Activated CD4-positive, alpha-beta T cell treated with anti-CD3 and anti-CD28 coated beads, Interleukin-2, amount 10 ng/mL, durations not matched to agents 7 days and 5 days (primary cell): ENCODE data around the gene TREML4. TPM values are rescaled to one million over a fixed set of nuclear protein-coding genes. Genes with fewer than 3 reads are reported as not detected.
"Not testable (repeated sequence)": the region's sequence is repeated elsewhere in the genome, so short reads cannot be mapped to it uniquely, and the experiment has no call there.

Source experiments
- CTCF ChIA-PET: fragments of 350-600 bp; sonication (Branson Sonifier 250); formaldehyde crosslinking; loops from one replicate; lab custom pipeline; 2021; ENCODE audit warnings: antibody characterized with exemption; lab: Charles Lee
- POLR2A ChIA-PET: fragments of 350-600 bp; sonication (Branson Sonifier 250); formaldehyde crosslinking; loops from one replicate; lab custom pipeline; 2021; ENCODE audit warnings: antibody characterized with exemption; lab: Charles Lee
- DNase-seq: peaks from one replicate; pipeline ENCODE4 v3.0.0-alpha.2; 2020
- H3K27ac Mint-ChIP-seq: one replicate; pipeline ENCODE4 v1.8.0; 2021; ENCODE audit warnings: mild to moderate bottlenecking, moderate library complexity, mixed read lengths
- H3K27me3 Mint-ChIP-seq: one replicate; pipeline ENCODE4 v1.8.0; 2021; ENCODE audit warnings: mixed read lengths
- H3K36me3 Mint-ChIP-seq: one replicate; pipeline ENCODE4 v1.8.0; 2021; ENCODE audit warnings: low read depth, mixed read lengths
- H3K4me1 Mint-ChIP-seq: one replicate; pipeline ENCODE4 v1.8.0; 2021; ENCODE audit warnings: mixed read lengths
- H3K4me3 Mint-ChIP-seq: one replicate; pipeline ENCODE4 v1.8.0; 2021; ENCODE audit warnings: mild to moderate bottlenecking, moderate library complexity, mixed read lengths
- H3K9me3 Mint-ChIP-seq: one replicate; pipeline ENCODE4 v1.8.0; 2021; ENCODE audit warnings: mixed read lengths
- total RNA-seq, 2 experiments: library from RNA; stranded (reverse); gene quantifications; one replicate each; pipeline ENCODE4 v1.2.3, GENCODE V29; 2021

Gene TREML4
- not detected for total RNA-seq

GRCh38 chr6:41228096-41228495, at the start of gene TREML4:
Gene TREML4, plus strand, starts transcription at chr6:41228349. Its CDS starts 79 bp downstream, at chr6:41228428.
- H3K9me3 Mint-ChIP-seq = no peaks in the 10 kb centered on the region
- H3K4me1 Mint-ChIP-seq = no peaks in the 10 kb centered on the region
- no peaks in the 10 kb centered on the region for H3K36me3 Mint-ChIP-seq
- H3K27ac Mint-ChIP-seq = no peak within 1 kb of the TSS
- peaks cover 14% of the 10 kb centered on the region for H3K27me3 Mint-ChIP-seq
- no peak for DNase-seq
- ChIA-PET POLR2A (no interaction called here), CTCF (no interaction called here)
- H3K4me3 Mint-ChIP-seq = no peak within 1 kb of the TSS

- Mint-ChIP-seq H3K36me3 (no peaks in the 10 kb centered on the region), H3K4me3 (no peak overlapping the region), H3K27me3 (peaks cover 24% of the 10 kb centered on the region), H3K4me1 (peaks cover 15% of the 10 kb centered on the region), H3K9me3 (no peaks in the 10 kb centered on the region), H3K27ac (peak overlapping the region; percentile 1)
- no peak for DNase-seq
- ChIA-PET POLR2A (no interaction called here), CTCF (interaction anchor here (1.3 to 1.5 kb wide), 2 partner anchors 9 to 13 kb away, joined by 3 to 4 read pairs; no protein-coding TSS in a partner anchor)
Measured at GRCh38 chr6:41179163-41179562, 49.0 kb upstream of the TREML4 start.

- CTCF ChIA-PET = interaction anchor here (0.8 to 1.9 kb wide), 9 partner anchors 10 to 401 kb away, joined by 3 to 9 read pairs (median 4); partner anchors contain the start of genes NFYA, OARD1, TREML1 and TREML2
- Mint-ChIP-seq H3K4me3 (no peak overlapping the region), H3K27me3 (peaks cover 14% of the 10 kb centered on the region), H3K27ac (peak overlapping the region; percentile 1), H3K4me1 (peaks cover 30% of the 10 kb centered on the region), H3K9me3 (no peaks in the 10 kb centered on the region), H3K36me3 (no peaks in the 10 kb centered on the region)
- POLR2A ChIA-PET = no interaction called here
- no peak for DNase-seq
Measured at GRCh38 chr6:41181566-41181965, 46.6 kb upstream of the TREML4 start.

GRCh38 chr6:41182069-41183034, 45.8 kb upstream of the TREML4 start:
- no peak overlapping the region for H3K4me3 Mint-ChIP-seq
- CTCF ChIA-PET = interaction anchor here (0.6 to 1.8 kb wide), 19 partner anchors 10 to 401 kb away, joined by 3 to 8 read pairs (median 3); partner anchors contain the start of genes NFYA, OARD1, TREML1 and TREML2
- no peak overlapping the region for H3K27ac Mint-ChIP-seq
- H3K27me3 Mint-ChIP-seq = peaks cover 6% of the 10 kb centered on the region
- DNase-seq = peak; percentile 76
- no peaks in the 10 kb centered on the region for H3K9me3 Mint-ChIP-seq
- POLR2A ChIA-PET = no interaction called here
- H3K36me3 Mint-ChIP-seq = no peaks in the 10 kb centered on the region
- H3K4me1 Mint-ChIP-seq = peaks cover 38% of the 10 kb centered on the region

GRCh38 chr6:41184761-41185160, 43.4 kb upstream of the TREML4 start:
- Mint-ChIP-seq H3K36me3 (peaks cover 6% of the 10 kb centered on the region), H3K4me1 (peaks cover 52% of the 10 kb centered on the region), H3K9me3 (peaks cover 6% of the 10 kb centered on the region), H3K27ac (no peak overlapping the region), H3K27me3 (no peaks in the 10 kb centered on the region), H3K4me3 (no peak overlapping the region)
- ChIA-PET POLR2A (no interaction called here), CTCF (interaction anchor here (0.7 kb wide), 1 partner anchor 174 kb away, joined by 3 read pairs; no protein-coding TSS in a partner anchor)
- no peak for DNase-seq

GRCh38 chr6:41186031-41186562, 42.1 kb upstream of the TREML4 start:
- H3K36me3 Mint-ChIP-seq = peaks cover 17% of the 10 kb centered on the region
- no peak for DNase-seq
- H3K9me3 Mint-ChIP-seq = peaks cover 16% of the 10 kb centered on the region
- peak overlapping the region; percentile 79 for H3K27ac Mint-ChIP-seq
- ChIA-PET POLR2A (no interaction called here), CTCF (interaction anchor here (1.2 kb wide), 1 partner anchor 15 kb away, joined by 4 read pairs; no protein-coding TSS in a partner anchor)
- H3K27me3 Mint-ChIP-seq = no peaks in the 10 kb centered on the region
- no peak overlapping the region for H3K4me3 Mint-ChIP-seq
- H3K4me1 Mint-ChIP-seq = peaks cover 56% of the 10 kb centered on the region

DNA sequence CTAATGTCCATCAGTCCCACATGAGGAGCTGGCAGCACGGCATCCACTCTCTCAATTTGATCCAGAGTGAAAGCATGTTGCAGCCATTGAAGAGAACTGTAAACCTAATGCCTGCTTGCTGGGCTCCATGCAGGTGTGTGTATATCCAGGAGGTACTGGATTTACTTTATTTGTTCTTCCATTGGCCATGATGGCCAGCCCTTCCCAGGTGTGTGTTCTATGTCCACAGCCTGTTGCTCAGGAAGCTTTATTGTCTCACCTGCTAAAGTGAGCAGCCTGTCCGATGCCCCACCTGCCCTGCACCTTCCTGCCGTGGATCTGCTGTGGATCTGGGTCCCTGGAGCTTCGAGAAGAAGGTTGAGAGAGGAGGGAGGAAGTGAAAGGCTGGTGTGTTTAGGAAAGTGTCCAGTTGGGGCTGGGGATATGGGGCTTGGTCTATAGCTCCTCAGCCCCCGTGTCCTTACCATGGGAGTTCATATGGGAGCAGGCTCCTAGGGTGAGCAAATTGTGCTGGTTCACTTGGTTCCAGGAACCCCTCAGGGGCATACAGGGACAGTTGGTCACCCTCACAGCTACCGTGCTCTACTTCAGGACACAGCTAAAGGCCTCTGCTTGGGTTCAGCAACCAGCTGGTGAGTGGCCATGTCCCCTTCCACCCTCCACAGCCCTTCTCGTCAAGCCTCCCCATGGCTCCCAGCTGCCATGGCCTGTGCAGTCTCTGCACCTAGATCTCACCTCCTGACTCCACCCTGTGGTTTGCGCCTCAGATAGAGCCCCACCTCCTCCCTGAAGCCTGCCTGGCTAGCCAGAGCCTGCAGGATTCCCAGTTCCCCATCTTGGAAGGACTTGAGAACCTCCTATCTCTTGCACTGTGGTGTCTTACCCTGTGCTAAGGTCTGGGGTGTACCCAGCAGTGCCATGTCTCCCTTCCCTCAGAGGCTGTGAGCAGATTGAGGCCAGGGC, 39.9 kb upstream of the TREML4 start:
- peaks cover 16% of the 10 kb centered on the region for H3K9me3 Mint-ChIP-seq
- no peaks in the 10 kb centered on the region for H3K27me3 Mint-ChIP-seq
- H3K4me1 Mint-ChIP-seq = peaks cover 49% of the 10 kb centered on the region
- peak overlapping the region; percentile 63 for H3K27ac Mint-ChIP-seq
- peaks cover 30% of the 10 kb centered on the region for H3K36me3 Mint-ChIP-seq
- CTCF ChIA-PET = interaction anchor here (0.9 to 1.2 kb wide), 5 partner anchors 8 to 87 kb away, joined by 3 to 4 read pairs (median 3); no protein-coding TSS in a partner anchor
- no peak overlapping the region for H3K4me3 Mint-ChIP-seq
- POLR2A ChIA-PET = interaction anchor here (1.4 kb wide), 1 partner anchor 12 kb away, joined by 3 read pairs; no protein-coding TSS in a partner anchor
- no peak for DNase-seq

GRCh38 chr6:41189046-41189445, 39.1 kb upstream of the TREML4 start:
- Mint-ChIP-seq H3K4me1 (peaks cover 49% of the 10 kb centered on the region), H3K9me3 (peaks cover 16% of the 10 kb centered on the region), H3K36me3 (peaks cover 35% of the 10 kb centered on the region)
- ChIA-PET CTCF (interaction anchor here (1.0 to 1.2 kb wide), 2 partner anchors 11 to 16 kb away, joined by 3 to 4 read pairs; no protein-coding TSS in a partner anchor), POLR2A (interaction anchor here (1.4 kb wide), 1 partner anchor 11 kb away, joined by 3 read pairs; no protein-coding TSS in a partner anchor)
- not testable (repeated sequence) for H3K27me3 Mint-ChIP-seq, H3K4me3 Mint-ChIP-seq, DNase-seq, H3K27ac Mint-ChIP-seq

- POLR2A ChIA-PET = interaction anchor here (1.4 kb wide), 1 partner anchor 10 kb away, joined by 3 read pairs; no protein-coding TSS in a partner anchor
Measured at GRCh38 chr6:41189967-41190366, 38.2 kb upstream of the TREML4 start.

GRCh38 chr6:41190791-41191190, 37.4 kb upstream of the TREML4 start:
- CTCF ChIA-PET = interaction anchor here (1.3 to 2.2 kb wide), 3 partner anchors 8 to 10 kb away, joined by 3 to 9 read pairs (median 7); partner anchors contain the start of gene TREML2
- peaks cover 58% of the 10 kb centered on the region for H3K4me1 Mint-ChIP-seq

More at GRCh38 chr6:41189967-41190366, 38.2 kb upstream of the TREML4 start:
- DNase-seq = no peak
- Mint-ChIP-seq H3K36me3 (peaks cover 42% of the 10 kb centered on the region), H3K27ac (peak overlapping the region; percentile 38), H3K9me3 (peaks cover 16% of the 10 kb centered on the region), H3K27me3 (no peaks in the 10 kb centered on the region), H3K4me1 (peaks cover 58% of the 10 kb centered on the region), H3K4me3 (no peak overlapping the region)
- CTCF ChIA-PET = interaction anchor here (1.3 to 1.6 kb wide), 2 partner anchors 9 to 10 kb away, joined by 3 to 7 read pairs; partner anchors contain the start of gene TREML2

DNA sequence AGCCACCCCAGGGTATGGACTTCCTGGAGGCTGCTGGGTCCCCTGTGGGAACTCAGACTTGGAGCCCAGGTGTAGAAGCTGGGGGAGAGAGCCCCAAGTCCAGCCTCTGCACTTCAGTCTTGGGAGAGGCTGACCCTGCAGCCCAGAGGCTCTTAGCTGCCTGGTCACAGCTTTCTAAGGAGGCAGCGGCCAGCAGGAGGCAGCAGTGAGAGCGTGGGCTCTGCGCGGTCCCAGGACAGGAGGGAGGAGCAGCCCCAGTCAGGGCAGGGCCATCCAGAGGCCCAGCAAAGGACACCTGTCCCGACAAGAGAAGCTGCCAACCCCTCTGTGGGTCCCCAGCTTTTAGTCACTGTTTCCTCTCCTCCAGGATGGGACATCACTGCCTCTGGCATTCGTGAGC, 36.6 kb upstream of the TREML4 start:
- Mint-ChIP-seq H3K36me3 (peaks cover 57% of the 10 kb centered on the region), H3K9me3 (peaks cover 16% of the 10 kb centered on the region), H3K4me1 (peaks cover 57% of the 10 kb centered on the region), H3K4me3 (no peak overlapping the region), H3K27me3 (no peaks in the 10 kb centered on the region), H3K27ac (no peak overlapping the region)
- POLR2A ChIA-PET = no interaction called here
- DNase-seq = no peak
- CTCF ChIA-PET = interaction anchor here (1.0 to 2.2 kb wide), 5 partner anchors 9 to 88 kb away, joined by 3 to 9 read pairs (median 5); partner anchors contain the start of gene TREML2

More at GRCh38 chr6:41190791-41191190, 37.4 kb upstream of the TREML4 start:
- Mint-ChIP-seq H3K4me3 (no peak overlapping the region), H3K27ac (no peak overlapping the region), H3K36me3 (peaks cover 51% of the 10 kb centered on the region), H3K27me3 (no peaks in the 10 kb centered on the region), H3K9me3 (peaks cover 16% of the 10 kb centered on the region)
- POLR2A ChIA-PET = no interaction called here
- no peak for DNase-seq
